ENCODE data around the gene PLEKHG5. TPM values are rescaled to one million over a fixed set of nuclear protein-coding genes. Genes with fewer than 3 reads are reported as not detected.

PLEKHG5 gene
- total RNA-seq, 1 donor from 2014 or later = 0.22 TPM

DNA sequence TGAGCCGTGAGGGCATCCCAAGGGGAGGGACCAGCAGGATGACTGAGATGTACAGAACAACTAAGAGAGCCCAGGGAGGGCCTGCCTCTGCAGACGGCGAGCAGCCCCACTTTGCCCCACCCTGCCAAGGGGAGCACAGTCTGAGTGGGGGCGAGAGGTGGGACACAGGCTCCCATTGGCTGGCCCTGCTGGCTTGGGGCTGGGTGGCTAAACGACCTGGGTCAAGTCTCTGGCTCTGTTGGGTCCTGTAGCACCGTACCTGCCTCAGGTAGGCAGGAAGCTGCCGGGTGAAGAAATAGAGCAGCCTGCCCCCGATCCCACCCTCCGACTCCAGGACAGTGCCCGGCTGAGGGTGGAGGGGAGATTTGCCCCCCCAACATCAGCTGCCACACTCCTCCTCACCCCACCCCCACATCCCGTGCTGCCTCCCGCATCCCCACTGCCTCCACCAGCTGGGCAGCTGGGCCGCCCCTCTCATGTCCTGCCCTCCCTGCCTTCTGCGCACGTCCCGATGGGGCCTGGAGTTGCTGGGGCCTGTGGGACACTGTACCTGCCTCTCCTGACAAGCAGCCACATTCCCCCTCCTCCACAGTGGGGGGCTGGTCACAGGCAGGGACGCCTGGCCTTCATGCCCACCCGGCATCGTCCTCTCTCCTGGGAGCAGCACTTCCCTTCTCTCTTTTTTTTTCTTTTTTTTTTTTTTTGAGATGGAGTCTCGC lies 12.6 kb upstream of the PLEKHG5 start:
- ATAC-seq (ENCODE audit: low read depth) = no peak
- peaks cover 18% of the 10 kb centered on the region for H3K27me3 Mint-ChIP-seq
- ChIA-PET POLR2A (no interaction called here), CTCF (no interaction called here)
- no peaks in the 10 kb centered on the region for H3K36me3 Mint-ChIP-seq (ENCODE audit: low read depth)
- DNase-seq = no peak
- H3K9me3 Mint-ChIP-seq = no peaks in the 10 kb centered on the region
- TF ChIP-seq, protein P1, sequence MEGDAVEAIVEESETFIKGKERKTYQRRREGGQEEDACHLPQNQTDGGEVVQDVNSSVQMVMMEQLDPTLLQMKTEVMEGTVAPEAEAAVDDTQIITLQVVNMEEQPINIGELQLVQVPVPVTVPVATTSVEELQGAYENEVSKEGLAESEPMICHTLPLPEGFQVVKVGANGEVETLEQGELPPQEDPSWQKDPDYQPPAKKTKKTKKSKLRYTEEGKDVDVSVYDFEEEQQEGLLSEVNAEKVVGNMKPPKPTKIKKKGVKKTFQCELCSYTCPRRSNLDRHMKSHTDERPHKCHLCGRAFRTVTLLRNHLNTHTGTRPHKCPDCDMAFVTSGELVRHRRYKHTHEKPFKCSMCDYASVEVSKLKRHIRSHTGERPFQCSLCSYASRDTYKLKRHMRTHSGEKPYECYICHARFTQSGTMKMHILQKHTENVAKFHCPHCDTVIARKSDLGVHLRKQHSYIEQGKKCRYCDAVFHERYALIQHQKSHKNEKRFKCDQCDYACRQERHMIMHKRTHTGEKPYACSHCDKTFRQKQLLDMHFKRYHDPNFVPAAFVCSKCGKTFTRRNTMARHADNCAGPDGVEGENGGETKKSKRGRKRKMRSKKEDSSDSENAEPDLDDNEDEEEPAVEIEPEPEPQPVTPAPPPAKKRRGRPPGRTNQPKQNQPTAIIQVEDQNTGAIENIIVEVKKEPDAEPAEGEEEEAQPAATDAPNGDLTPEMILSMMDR (IDR thresholded peaks at IDR 0.05) = no peak
- H3K27ac Mint-ChIP-seq = no peak overlapping the region
- H3K4me3 Mint-ChIP-seq = no peak overlapping the region
- intact Hi-C loops (cut with micrococcal nuclease) = no loop called here
- peaks cover under 1% of the 10 kb centered on the region for H3K4me1 Mint-ChIP-seq

DNA sequence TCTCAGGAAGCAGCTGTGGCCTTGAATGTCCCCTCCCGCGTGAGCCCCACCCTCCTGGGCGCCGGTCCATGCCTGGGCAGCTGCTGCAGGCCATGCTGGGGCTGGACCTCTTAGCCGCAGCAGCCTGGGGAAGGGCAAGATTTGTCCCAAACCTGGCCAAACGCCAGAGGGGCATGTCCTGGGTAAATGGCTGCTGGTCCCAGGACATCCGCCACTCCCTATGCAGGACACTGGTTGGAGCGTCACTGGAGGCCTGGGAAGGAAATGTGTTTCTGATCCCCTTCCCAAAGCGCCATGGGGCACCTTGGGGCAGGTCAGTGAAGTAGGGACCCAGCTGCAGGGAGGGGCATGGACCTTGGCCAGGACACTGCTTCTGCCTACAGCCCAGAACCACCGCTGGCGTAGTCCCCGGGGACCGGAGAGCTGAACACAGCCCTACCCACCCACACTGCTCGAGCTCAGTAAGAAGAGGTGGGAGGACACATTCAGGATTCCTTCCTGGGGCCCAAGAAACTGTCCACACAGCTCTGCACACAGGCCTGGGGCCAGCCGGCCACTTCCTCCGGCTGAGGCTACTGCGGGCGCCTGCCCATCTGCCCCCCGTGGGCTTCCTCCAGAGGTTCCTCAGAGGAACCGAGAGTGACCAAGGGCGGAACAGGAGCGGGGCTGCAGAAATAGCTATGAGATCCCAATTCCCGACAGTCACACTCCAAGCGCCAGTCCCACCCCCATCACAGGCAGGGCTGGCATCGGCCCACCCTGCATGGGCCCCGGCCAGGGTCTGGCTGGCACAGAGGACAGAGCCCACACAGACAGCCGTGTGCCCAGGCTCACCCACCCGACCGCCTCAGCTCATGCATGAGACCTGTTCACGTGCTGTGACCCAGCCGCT lies 10.8 kb upstream of the PLEKHG5 start:
- TF ChIP-seq, protein P1 (IDR thresholded peaks at IDR 0.05) = no peak
- H3K4me1 Mint-ChIP-seq = peaks cover 6% of the 10 kb centered on the region
- intact Hi-C loops (cut with micrococcal nuclease) = no loop called here
- no peaks in the 10 kb centered on the region for H3K36me3 Mint-ChIP-seq (ENCODE audit: low read depth)
- H3K9me3 Mint-ChIP-seq = no peaks in the 10 kb centered on the region
- ATAC-seq (ENCODE audit: low read depth) = no peak
- H3K27ac Mint-ChIP-seq = no peak overlapping the region
- no peak overlapping the region for H3K4me3 Mint-ChIP-seq
- ChIA-PET POLR2A (no interaction called here), CTCF (no interaction called here)
- no peak for DNase-seq
- H3K27me3 Mint-ChIP-seq = peaks cover 27% of the 10 kb centered on the region

DNA sequence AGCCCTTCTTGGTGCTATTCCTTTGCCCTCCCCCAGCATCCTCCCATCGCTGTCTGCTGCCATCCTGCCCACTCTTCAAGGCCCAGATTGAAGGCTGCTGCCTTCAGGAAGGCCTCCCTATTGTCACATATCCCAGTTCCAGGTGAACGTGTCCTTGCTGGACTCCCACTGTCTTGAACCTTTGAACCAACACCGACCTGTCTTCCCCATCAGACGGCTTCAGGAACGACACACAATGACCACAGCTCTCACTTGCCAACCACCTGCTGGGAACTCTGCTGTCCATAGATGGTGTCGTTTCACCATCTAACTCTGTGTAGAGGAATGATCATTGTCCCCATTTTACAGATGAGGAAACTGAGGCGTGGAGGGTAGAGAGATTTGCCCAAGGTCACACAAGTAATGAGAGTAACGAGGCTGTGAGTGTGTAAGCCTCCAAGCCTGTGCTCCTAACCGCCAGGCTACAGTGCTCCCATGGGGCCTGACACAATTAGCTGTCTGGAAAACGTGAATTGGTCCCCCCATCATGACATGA lies 9.9 kb upstream of the PLEKHG5 start:
- TF ChIP-seq, protein P1 (IDR thresholded peaks at IDR 0.05) = no peak
- ChIA-PET CTCF (no interaction called here), POLR2A (no interaction called here)
- Mint-ChIP-seq H3K36me3 (ENCODE audit: low read depth) (no peaks in the 10 kb centered on the region), H3K4me3 (no peak overlapping the region), H3K9me3 (no peaks in the 10 kb centered on the region), H3K4me1 (peaks cover 10% of the 10 kb centered on the region), H3K27me3 (peaks cover 28% of the 10 kb centered on the region), H3K27ac (no peak overlapping the region)
- DNase-seq (no peak), ATAC-seq (ENCODE audit: low read depth) (no peak)
- intact Hi-C loops (cut with micrococcal nuclease) = no loop called here

DNA sequence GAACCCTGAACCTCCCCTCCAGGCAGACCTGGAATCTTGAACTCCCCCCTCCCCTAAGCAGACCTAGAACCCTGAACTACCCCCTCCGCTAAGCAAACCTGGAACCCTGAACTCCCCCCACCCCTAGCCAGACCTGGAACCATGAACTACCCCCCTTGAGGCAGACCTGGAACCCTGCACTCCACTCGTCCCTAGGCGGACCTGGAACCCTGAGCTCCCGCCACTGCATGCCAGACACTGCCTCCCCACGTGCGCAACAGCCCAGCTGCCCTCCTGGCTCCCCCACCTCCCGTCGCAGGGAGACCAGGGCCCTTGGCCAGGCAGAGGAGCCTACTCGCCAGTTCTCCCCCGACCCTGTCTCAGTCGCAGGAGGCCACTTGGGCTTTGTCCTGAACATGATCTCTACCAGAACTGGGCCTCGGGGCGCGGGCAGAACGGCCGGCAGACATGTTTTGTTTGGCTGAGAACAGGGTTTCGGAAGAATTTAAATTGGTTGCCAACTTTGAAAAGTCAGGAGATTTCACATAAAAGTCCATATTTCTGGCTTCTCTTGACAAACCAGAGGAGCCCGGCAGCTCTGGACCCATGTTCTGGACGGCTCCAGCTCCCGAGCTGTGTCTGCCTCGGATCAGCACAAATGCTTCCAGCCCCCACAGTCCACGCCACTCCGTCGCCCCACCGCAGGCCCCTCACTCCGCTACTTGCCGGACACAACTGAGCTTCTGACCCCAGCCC lies 9.2 kb upstream of the PLEKHG5 start:
- intact Hi-C loops (cut with micrococcal nuclease) = no loop called here
- TF ChIP-seq, protein P1 (IDR thresholded peaks at IDR 0.05) = no peak
- H3K9me3 Mint-ChIP-seq = no peaks in the 10 kb centered on the region
- no peak overlapping the region for H3K27ac Mint-ChIP-seq
- peaks cover 30% of the 10 kb centered on the region for H3K27me3 Mint-ChIP-seq
- ATAC-seq (ENCODE audit: low read depth) = no peak
- DNase-seq = no peak
- peaks cover 10% of the 10 kb centered on the region for H3K4me1 Mint-ChIP-seq
- H3K36me3 Mint-ChIP-seq (ENCODE audit: low read depth) = no peaks in the 10 kb centered on the region
- POLR2A ChIA-PET = no interaction called here
- CTCF ChIA-PET = no interaction called here
- no peak overlapping the region for H3K4me3 Mint-ChIP-seq
